CD8-positive, alpha-beta memory T cell (primary cell): ENCODE results near the gene LNP1. TPM values are rescaled to one million over a fixed set of nuclear protein-coding genes. Genes with fewer than 3 reads are reported as not detected.

Experiments
- CTCF ChIA-PET: fragments of 350-600 bp; sonication (Branson Sonifier 250); formaldehyde crosslinking; loops from one replicate; lab custom pipeline; 2021; ENCODE audit warnings: antibody characterized with exemption; lab: Charles Lee
- POLR2A ChIA-PET: fragments of 350-600 bp; sonication (Branson Sonifier 250); formaldehyde crosslinking; loops from one replicate; lab custom pipeline; 2021; ENCODE audit warnings: antibody characterized with exemption; lab: Charles Lee
- DNase-seq, 5 donors: peaks; one replicate each; pipeline versions ENCODE4 v3.0.0 to v3.0.0-alpha.2; 2020 to 2022; ENCODE audit warnings: mixed read lengths in 1 of 5
- H3K27ac ChIP-seq: one replicate; pipeline ENCODE4 v1.7.0; 2013; ENCODE audit warnings: low read depth, mild to moderate bottlenecking, low read length, moderate library complexity
- H3K27me3 ChIP-seq: 2 replicates; pipeline ENCODE4 v1.7.0; 2013; ENCODE audit warnings: low read length, mild to moderate bottlenecking; ENCODE audit not compliant: insufficient read depth, poor library complexity, severe bottlenecking
- H3K36me3 ChIP-seq: 2 replicates; pipeline ENCODE4 v1.7.0; 2013; ENCODE audit warnings: mild to moderate bottlenecking, low read length, moderate library complexity; ENCODE audit not compliant: insufficient read depth
- H3K4me1 ChIP-seq: 2 replicates; pipeline ENCODE4 v1.7.0; 2013; ENCODE audit warnings: mild to moderate bottlenecking, low read length, moderate library complexity; ENCODE audit not compliant: insufficient read depth
- H3K4me3 ChIP-seq: 2 replicates; pipeline ENCODE4 v1.7.0; 2013; ENCODE audit warnings: mild to moderate bottlenecking, low read length
- H3K9me3 ChIP-seq: 2 replicates; pipeline ENCODE4 v1.7.0; 2013; ENCODE audit warnings: mild to moderate bottlenecking, low read length
- H3K27ac Mint-ChIP-seq, 8 donors: one replicate each; pipeline ENCODE4 v1.8.0; 2020 to 2021; ENCODE audit warnings: mixed read lengths in 8 of 8, mild to moderate bottlenecking in 6 of 8, inconsistent platforms in 3 of 8, moderate library complexity in 3 of 8
- H3K27me3 Mint-ChIP-seq, 2 donors: one replicate each; pipeline ENCODE4 v1.8.0; 2020 to 2021; ENCODE audit warnings: mixed read lengths in 2 of 2, mild to moderate bottlenecking in 1 of 2, moderate library complexity in 1 of 2
- H3K36me3 Mint-ChIP-seq, 3 donors: one replicate each; pipeline ENCODE4 v1.8.0; 2020 to 2021; ENCODE audit warnings: mixed read lengths in 3 of 3, inconsistent platforms in 1 of 3, mild to moderate bottlenecking in 1 of 3
- H3K4me1 Mint-ChIP-seq, 3 donors: one replicate each; pipeline ENCODE4 v1.8.0; 2020 to 2021; ENCODE audit warnings: mixed read lengths in 3 of 3, inconsistent platforms in 1 of 3, mild to moderate bottlenecking in 1 of 3
- H3K4me3 Mint-ChIP-seq, 7 donors: one replicate each; pipeline ENCODE4 v1.8.0; 2020 to 2021; ENCODE audit warnings: mixed read lengths in 7 of 7, mild to moderate bottlenecking in 6 of 7, moderate library complexity in 4 of 7, inconsistent platforms in 2 of 7
- H3K9me3 Mint-ChIP-seq, 5 donors: one replicate each; pipeline ENCODE4 v1.8.0; 2020 to 2022; ENCODE audit warnings: mixed read lengths in 5 of 5, mild to moderate bottlenecking in 3 of 5, moderate library complexity in 2 of 5, inconsistent platforms in 1 of 5
- polyA plus RNA-seq: library from polyadenylated mRNA; unstranded; fragments of 300-500 nt; fragmentation: Illumina TruSeq; gene quantifications from one replicate; pipeline ENCODE4 v1.2.3, GENCODE V29; 2021
- total RNA-seq, 2 experiments: library from RNA; stranded (reverse); gene quantifications; one replicate each; pipeline ENCODE4 v1.2.3, GENCODE V29; 2021

Gene LNP1
- total and polyA plus RNA-seq, 3 experiments from 2014 or later, result 0.71 to 1.6 (median 1.5) TPM

DNA sequence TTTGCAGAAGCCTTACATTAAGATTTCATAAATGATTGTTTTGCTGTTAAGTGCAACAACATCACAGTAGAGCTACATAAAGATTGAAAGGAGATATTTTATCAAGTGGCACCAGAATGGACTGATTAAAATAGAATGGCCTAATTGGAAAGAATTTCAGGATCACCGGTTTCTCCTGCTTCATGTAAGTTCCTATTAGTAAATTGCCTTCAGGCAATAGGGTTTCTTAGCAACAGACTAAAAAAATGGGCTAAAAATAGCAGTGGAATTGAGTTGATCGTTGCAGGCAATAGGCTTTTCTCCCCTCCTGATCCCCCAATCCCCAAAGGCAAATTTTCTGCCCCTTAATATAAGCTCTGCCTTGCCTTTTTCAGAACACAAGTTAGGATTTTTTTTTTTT, 917 bp downstream of the LNP1 start:
- Mint-ChIP-seq H3K4me1 (peaks cover 46 to 71% (median 61%) of the 10 kb centered on the region in 3 donors), H3K36me3 (peaks cover 2 to 17% (median 4%) of the 10 kb centered on the region in 3 donors), H3K9me3 (peaks cover 0 to 5% (median 1%) of the 10 kb centered on the region in 5 donors), H3K4me3 (peak overlapping the region; percentile 95 to 100 (median 96)), H3K27me3 (no peaks in the 10 kb centered on the region), H3K27ac (peak overlapping the region; percentile 90 to 99 (median 96))
- no peak for DNase-seq
- Histone ChIP-seq H3K4me1 (peaks cover 41% of the 10 kb centered on the region), H3K4me3 (peak overlapping the region; percentile 90), H3K27me3 (no peaks in the 10 kb centered on the region), H3K9me3 (no peaks in the 10 kb centered on the region), H3K27ac (peak overlapping the region; percentile 87), H3K36me3 (no peaks in the 10 kb centered on the region)
- POLR2A ChIA-PET, result interaction anchor here (1.4 to 1.5 kb wide), 2 partner anchors 10 to 309 kb away, joined by 3 to 6 read pairs; no protein-coding TSS in a partner anchor
- CTCF ChIA-PET, result interaction anchor here (1.4 kb wide), 1 partner anchor 21 kb away, joined by 3 read pairs; no protein-coding TSS in a partner anchor

DNA sequence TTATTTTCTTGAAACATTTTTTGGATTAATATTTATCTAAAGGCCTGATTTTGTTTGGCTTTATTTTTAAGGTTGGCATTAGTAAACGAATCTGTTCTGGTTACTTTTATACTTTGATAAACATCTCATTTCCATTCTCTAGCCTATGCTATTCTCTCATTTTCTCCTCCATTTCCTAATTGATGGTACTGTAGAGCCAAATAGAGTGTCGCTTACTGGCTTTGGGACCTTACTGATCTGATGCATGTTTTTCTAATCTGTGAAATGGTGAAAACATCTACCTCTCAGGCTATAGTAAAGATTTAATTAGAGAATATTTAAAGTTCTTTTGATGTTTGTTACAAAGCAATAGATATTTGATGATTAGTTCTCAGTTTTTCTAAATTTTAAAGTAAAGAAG, 1.6 kb downstream of the LNP1 start:
- Histone ChIP-seq H3K27ac (peak overlapping the region; percentile 87), H3K36me3 (no peaks in the 10 kb centered on the region), H3K4me1 (peaks cover 41% of the 10 kb centered on the region), H3K4me3 (no peak overlapping the region), H3K9me3 (no peaks in the 10 kb centered on the region), H3K27me3 (no peaks in the 10 kb centered on the region)
- CTCF ChIA-PET, result interaction anchor here (1.4 kb wide), 1 partner anchor 22 kb away, joined by 3 read pairs; no protein-coding TSS in a partner anchor
- Mint-ChIP-seq H3K27me3 (no peaks in the 10 kb centered on the region), H3K4me3 (peak overlapping the region; percentile 95 to 100 (median 96)), H3K36me3 (peaks cover 6 to 18% (median 11%) of the 10 kb centered on the region in 3 donors), H3K27ac (peak overlapping the region in 6 of 8 donors; percentile 32 to 99 (median 94)), H3K4me1 (peaks cover 43 to 66% (median 58%) of the 10 kb centered on the region in 3 donors), H3K9me3 (peaks cover 6 to 11% (median 7%) of the 10 kb centered on the region in 5 donors)
- POLR2A ChIA-PET, result no interaction called here
- DNase-seq, result no peak

GRCh38 chr3:100403362-100404249, 2.3 kb downstream of the LNP1 start:
- Histone ChIP-seq H3K4me1 (peaks cover 40% of the 10 kb centered on the region), H3K4me3 (no peak overlapping the region), H3K27ac (no peak overlapping the region), H3K27me3 (no peaks in the 10 kb centered on the region), H3K9me3 (no peaks in the 10 kb centered on the region), H3K36me3 (no peaks in the 10 kb centered on the region)
- H3K36me3 Mint-ChIP-seq, result peaks cover 6 to 17% (median 13%) of the 10 kb centered on the region in 3 donors
- DNase-seq, result no peak
- no peak overlapping the region for H3K27ac Mint-ChIP-seq
- ChIA-PET CTCF (no interaction called here), POLR2A (no interaction called here)
- peaks cover 38 to 60% (median 54%) of the 10 kb centered on the region in 3 donors for H3K4me1 Mint-ChIP-seq
- no peaks in the 10 kb centered on the region for H3K27me3 Mint-ChIP-seq
- H3K4me3 Mint-ChIP-seq, result peak overlapping the region in 3 of 7 donors; percentile 8 to 96 (median 36)
- H3K9me3 Mint-ChIP-seq, result peaks cover 6 to 12% (median 10%) of the 10 kb centered on the region in 5 donors

DNA sequence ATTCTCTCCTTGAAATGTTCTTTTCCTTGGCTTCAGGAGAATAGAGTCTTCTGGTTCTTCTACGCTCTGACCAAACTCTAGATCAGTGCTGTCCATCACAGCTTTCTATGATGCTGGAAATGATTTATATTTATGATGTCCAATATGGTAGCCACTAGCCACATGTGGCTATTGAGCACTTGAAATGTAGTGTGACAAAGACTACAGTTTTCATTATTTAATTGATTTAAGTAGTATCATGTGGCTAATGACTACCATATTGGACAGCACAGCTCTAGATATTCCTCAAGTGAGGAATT, 2.9 kb downstream of the LNP1 start:
- Mint-ChIP-seq H3K36me3 (peaks cover 6 to 17% (median 13%) of the 10 kb centered on the region in 3 donors), H3K27ac (peak overlapping the region in 1 of 8 donors; percentile 59), H3K4me1 (peaks cover 33 to 54% (median 49%) of the 10 kb centered on the region in 3 donors), H3K4me3 (peak overlapping the region in 1 of 7 donors; percentile 51), H3K27me3 (no peaks in the 10 kb centered on the region), H3K9me3 (peaks cover 6 to 12% (median 10%) of the 10 kb centered on the region in 5 donors)
- Histone ChIP-seq H3K9me3 (no peaks in the 10 kb centered on the region), H3K4me3 (no peak overlapping the region), H3K27me3 (no peaks in the 10 kb centered on the region), H3K36me3 (no peaks in the 10 kb centered on the region), H3K27ac (no peak overlapping the region), H3K4me1 (peaks cover 36% of the 10 kb centered on the region)
- POLR2A ChIA-PET, result no interaction called here
- no peak for DNase-seq
- CTCF ChIA-PET, result no interaction called here

GRCh38 chr3:100407164-100407563, 5.8 kb downstream of the LNP1 start:
- H3K4me3 Mint-ChIP-seq, result peak overlapping the region in 1 of 7 donors; percentile 45
- peak overlapping the region in 1 of 8 donors; percentile 32 for H3K27ac Mint-ChIP-seq
- no peaks in the 10 kb centered on the region for H3K27me3 Mint-ChIP-seq
- Histone ChIP-seq H3K4me1 (peaks cover 22% of the 10 kb centered on the region), H3K27me3 (no peaks in the 10 kb centered on the region), H3K27ac (no peak overlapping the region), H3K36me3 (no peaks in the 10 kb centered on the region), H3K4me3 (no peak overlapping the region), H3K9me3 (no peaks in the 10 kb centered on the region)
- H3K9me3 Mint-ChIP-seq, result peaks cover 8 to 16% (median 14%) of the 10 kb centered on the region in 5 donors
- ChIA-PET CTCF (interaction anchor here (0.8 kb wide), 1 partner anchor 73 kb away, joined by 3 read pairs; the partner anchor contains the start of gene NIT2), POLR2A (no interaction called here)
- peaks cover 5 to 31% (median 12%) of the 10 kb centered on the region in 3 donors for H3K36me3 Mint-ChIP-seq
- H3K4me1 Mint-ChIP-seq, result peaks cover 14 to 33% (median 31%) of the 10 kb centered on the region in 3 donors
- no peak for DNase-seq

GRCh38 chr3:100407977-100408532, 6.7 kb downstream of the LNP1 start:
- no peaks in the 10 kb centered on the region for H3K36me3 ChIP-seq

DNA sequence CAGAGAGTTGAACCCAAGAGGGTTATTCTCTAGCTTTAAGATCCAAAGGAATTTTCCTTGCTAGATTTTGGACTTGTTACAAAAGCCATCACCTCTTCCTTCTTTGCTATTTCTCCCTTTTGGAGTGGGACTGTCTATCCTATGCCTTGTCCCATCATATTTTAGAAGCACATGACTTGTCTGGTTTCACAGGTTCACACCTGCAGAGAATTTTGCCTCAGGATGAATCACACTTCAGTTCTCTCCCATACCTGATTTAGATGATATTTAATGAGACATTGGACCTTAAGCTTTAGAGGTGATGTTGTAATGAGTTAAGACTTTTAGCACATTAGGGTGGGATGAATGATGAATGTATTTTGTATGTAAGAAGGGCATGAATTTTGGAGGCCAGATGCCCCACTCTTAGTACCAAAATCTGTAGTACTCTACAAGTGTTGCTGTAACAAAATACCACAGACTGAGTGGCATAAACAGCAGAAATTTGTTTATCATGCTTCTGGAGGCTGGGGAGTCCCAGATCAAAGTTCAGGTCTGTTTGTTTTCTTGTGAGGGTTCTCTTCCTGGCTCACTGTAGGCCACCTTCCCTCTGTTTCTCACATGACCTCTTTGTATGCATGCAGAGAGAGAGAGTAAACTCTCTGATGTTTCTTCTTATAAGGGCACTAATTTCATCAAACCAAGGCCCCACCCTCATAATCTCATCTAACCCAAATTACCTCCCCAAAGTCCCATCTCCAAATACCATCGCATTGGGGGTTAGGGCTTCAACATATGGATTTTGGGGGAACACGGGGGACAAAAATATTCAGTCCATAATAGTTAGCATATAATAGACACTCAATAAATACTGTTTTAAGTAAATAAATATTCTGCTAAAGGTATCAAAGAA, 10.0 kb downstream of the LNP1 start:
- ChIA-PET POLR2A (interaction anchor here (1.4 kb wide), 1 partner anchor 10 kb away, joined by 3 read pairs; the partner anchor contains the start of genes LNP1 and TOMM70), CTCF (interaction anchor here (0.6 kb wide), 1 partner anchor 10 kb away, joined by 3 read pairs; the partner anchor contains the start of genes LNP1 and TOMM70)
- H3K4me1 Mint-ChIP-seq, result no peaks in the 10 kb centered on the region
- Histone ChIP-seq H3K27ac (no peak overlapping the region), H3K4me3 (no peak overlapping the region), H3K36me3 (no peaks in the 10 kb centered on the region), H3K4me1 (no peaks in the 10 kb centered on the region), H3K27me3 (no peaks in the 10 kb centered on the region), H3K9me3 (no peaks in the 10 kb centered on the region)
- no peak overlapping the region for H3K27ac Mint-ChIP-seq
- H3K4me3 Mint-ChIP-seq, result no peak overlapping the region
- peaks cover 5 to 49% (median 12%) of the 10 kb centered on the region in 3 donors for H3K36me3 Mint-ChIP-seq
- peaks cover 8 to 20% (median 14%) of the 10 kb centered on the region in 5 donors for H3K9me3 Mint-ChIP-seq
- no peak for DNase-seq
- no peaks in the 10 kb centered on the region for H3K27me3 Mint-ChIP-seq

More at GRCh38 chr3:100407977-100408532, 6.7 kb downstream of the LNP1 start:
- H3K4me1 ChIP-seq, result peaks cover 13% of the 10 kb centered on the region
- Mint-ChIP-seq H3K4me3 (no peak overlapping the region), H3K27ac (peak overlapping the region in 2 of 8 donors; percentile 11 to 14), H3K9me3 (peaks cover 8 to 19% (median 14%) of the 10 kb centered on the region in 5 donors), H3K4me1 (peaks cover 6 to 24% (median 22%) of the 10 kb centered on the region in 3 donors), H3K36me3 (peaks cover 5 to 39% (median 12%) of the 10 kb centered on the region in 3 donors), H3K27me3 (no peaks in the 10 kb centered on the region)
- ChIA-PET POLR2A (no interaction called here), CTCF (interaction anchor here (0.8 kb wide), 1 partner anchor 74 kb away, joined by 3 read pairs; the partner anchor contains the start of gene NIT2)
- H3K27ac ChIP-seq, result no peak overlapping the region
- H3K4me3 ChIP-seq, result no peak overlapping the region
- DNase-seq, result no peak
- H3K9me3 ChIP-seq, result no peaks in the 10 kb centered on the region
- H3K27me3 ChIP-seq, result no peaks in the 10 kb centered on the region
